K562 (cell line): ENCODE data around the gene CEP19. TPM values are rescaled to one million over a fixed set of nuclear protein-coding genes. Genes with fewer than 3 reads are reported as not detected.

Source experiments
- ATAC-seq: fragments of 200-7000 bp; cut with Tn5 transposase; 3 replicates; pipeline ENCODE4 v1.9.1; 2020; ENCODE audit warnings: moderate library complexity
- BruUV-seq: library from RNA; stranded (reverse); fragments of 400-500 nt; replicated peaks from 2 replicates; lab custom pipeline; 2021; lab: Mats Ljungman, UMichigan
- CTCF ChIA-PET: fragments of 300-600 bp; formaldehyde crosslinking; extraction: SDS; loops from one replicate; lab custom pipeline; 2021; ENCODE audit warnings: low intra/inter-chr PET ratio; lab: Yijun Ruan, JAX
- POLR2A ChIA-PET: fragments of 300-600, 350-650 bp; sonication (Branson Sonifier 250); formaldehyde crosslinking; extraction: SDS; loops from one replicate; lab custom pipeline; 2021; ENCODE audit warnings: antibody characterized with exemption, inconsistent platforms; lab: Yijun Ruan, JAX
- DNase-seq, 4 experiments: peaks; one replicate each; pipeline versions ENCODE4 v3.0.0 to v3.0.0-alpha.2; 2011 to 2018; ENCODE audit warnings: low spot score in 3 of 4, mixed read lengths in 3 of 4; ENCODE audit errors: extremely low read depth in 1 of 4
- FAIRE-seq: peaks from 2 replicates; lab custom pipeline; 2011; peaks lifted over from hg19 to GRCh38; lab: Jason Lieb, UNC
- H2AFZ ChIP-seq: 2 replicates; pipeline ENCODE4 v1.6.0; 2011; ENCODE audit warnings: low read depth, low read length, control low read depth, inconsistent platforms
- H3K27ac ChIP-seq: fragments of 200-600 bp; 3 replicates; pipeline ENCODE4 v1.8.0; 2011; ENCODE audit warnings: low read depth, mild to moderate bottlenecking, control low read depth, inconsistent platforms, low read length, moderate library complexity, mixed read lengths; ENCODE audit errors: extremely low read depth
- H3K27me3 ChIP-seq, 2 experiments: fragments of 300-600 bp in 1 of 2; 2 replicates in 1 of 2; 3 replicates in 1 of 2; pipeline versions ENCODE4 v1.6.0 to v1.8.0; 2011; ENCODE audit warnings: inconsistent platforms in 2 of 2, low read length in 2 of 2, mild to moderate bottlenecking in 1 of 2, mixed read lengths in 1 of 2, moderate library complexity in 1 of 2; ENCODE audit not compliant: control insufficient read depth in 2 of 2, insufficient read depth in 2 of 2
- H3K36me3 ChIP-seq: fragments of 300-600 bp; 3 replicates; pipeline ENCODE4 v1.8.0; 2011; ENCODE audit warnings: mild to moderate bottlenecking, low read length, inconsistent platforms; ENCODE audit not compliant: control insufficient read depth, insufficient read depth
- H3K4me1 ChIP-seq, 2 experiments: fragments of 200-600 bp in 1 of 2; replicated peaks in 1 of 2; 2 replicates in 1 of 2; 3 replicates in 1 of 2; pipeline versions ENCODE4 v1.5.1 to v1.8.0; 2011; ENCODE audit warnings: inconsistent platforms in 2 of 2, low read length in 2 of 2, mild to moderate bottlenecking in 1 of 2, mixed read lengths in 1 of 2, moderate library complexity in 1 of 2; ENCODE audit not compliant: control insufficient read depth in 2 of 2, insufficient read depth in 2 of 2
- H3K4me2 ChIP-seq: 2 replicates; pipeline ENCODE4 v1.6.1; 2011; ENCODE audit warnings: low read length, control low read depth, inconsistent platforms, mixed read lengths; ENCODE audit not compliant: insufficient read depth
- H3K4me3 ChIP-seq: fragments of 200-600 bp; sonication (generic), shearing (Covaris generic); 2 replicates; pipeline ENCODE4 v1.5.1; 2016; ENCODE audit warnings: control low read depth, inconsistent platforms
- H3K79me2 ChIP-seq: fragments of 200-600 bp; 3 replicates; pipeline ENCODE4 v1.8.0; 2011; ENCODE audit warnings: low read length, inconsistent platforms; ENCODE audit not compliant: control insufficient read depth, insufficient read depth
- H3K9ac ChIP-seq, 2 experiments: 2 replicates each; pipeline versions ENCODE4 v1.6.0 to v1.6.1; 2011; ENCODE audit warnings: low read depth in 2 of 2, low read length in 2 of 2, control low read depth in 1 of 2, inconsistent platforms in 1 of 2, mild to moderate bottlenecking in 1 of 2, mixed read lengths in 1 of 2; ENCODE audit not compliant: insufficient read depth in 1 of 2
- H3K9me1 ChIP-seq: one replicate; pipeline ENCODE4 v1.6.0; 2011; ENCODE audit warnings: inconsistent platforms, mild to moderate bottlenecking, low read length, moderate library complexity; ENCODE audit not compliant: control insufficient read depth, insufficient read depth
- H3K9me3 ChIP-seq: replicated peaks from 2 replicates; pipeline ENCODE4 v1.5.1; 2011; ENCODE audit warnings: low read depth, low read length, inconsistent platforms; ENCODE audit not compliant: control insufficient read depth, insufficient read depth
- H4K20me1 ChIP-seq: replicated peaks from 2 replicates; pipeline ENCODE4 v1.6.1; 2011; ENCODE audit warnings: low read length, inconsistent platforms, mixed read lengths; ENCODE audit not compliant: control insufficient read depth, insufficient read depth
- E2F6 ChIP-seq, 2 experiments: IDR thresholded peaks; 2 replicates each; pipeline ENCODE4 v1.6.1; 2011; ENCODE audit warnings: borderline replicate concordance in 1 of 2, control low read depth in 1 of 2, low read depth in 1 of 2, low read length in 1 of 2, mild to moderate bottlenecking in 1 of 2, mixed read lengths in 1 of 2, moderate library complexity in 1 of 2; ENCODE audit not compliant: insufficient read depth in 1 of 2, insufficient read length in 1 of 2, poor library complexity in 1 of 2, severe bottlenecking in 1 of 2; ENCODE audit errors: extremely low read depth in 1 of 2
- FIP1L1 ChIP-seq: fragments of 200-400 bp; formaldehyde crosslinking; IDR thresholded peaks from 2 replicates; pipeline ENCODE4 v1.6.1; 2018; ENCODE audit warnings: mild to moderate bottlenecking, low read depth, low read length; ENCODE audit not compliant: poor library complexity, severe bottlenecking
- JUNB ChIP-seq: fragments of 450-650 bp; formaldehyde crosslinking; conservative IDR thresholded peaks from 2 replicates; pipeline ENCODE4 v1.4.0; 2020; ENCODE audit warnings: mild to moderate bottlenecking
- NFIX ChIP-seq: fragments of 250-450 bp; sonication (Bioruptor Pico); IDR thresholded peaks from 2 replicates; pipeline ENCODE4 v1.4.0; 2020; ENCODE audit warnings: low read depth, mild to moderate bottlenecking, moderate library complexity
- ZBTB33 ChIP-seq: sonication (generic); formaldehyde crosslinking; IDR thresholded peaks from 2 replicates; pipeline ENCODE4 v1.8.1; 2023; ENCODE audit warnings: mild to moderate bottlenecking, missing genetic modification reagents
- WGBS: fragments of 100-300 bp; shearing (Covaris generic); methylation state at CpG from one replicate; pipeline ENCODE4 v1.1.6; 2016; ENCODE audit warnings: low coverage, mixed read lengths; ENCODE audit not compliant: insufficient coverage; ENCODE audit errors: missing lambda C conversion rate; 5-methylcytosine and 5-hydroxymethylcytosine counted together
- in situ Hi-C: fragments of 300-500 bp; cut with MboI; formaldehyde crosslinking; loops from 4 replicates; pipeline ENCODE4 v1.15.0; 2018; ENCODE audit warnings: inconsistent platforms, mixed read lengths
- intact Hi-C: fragments of 100-400 bp; cut with micrococcal nuclease; formaldehyde crosslinking; loops from 2 replicates; pipeline ENCODE4 v1.14.2; 2022
- polyA plus RNA-seq, 8 experiments: library from polyadenylated mRNA; depleted of rRNA in 4 of 8; stranded (reverse) in 5 of 8; unstranded in 3 of 8; fragments of >200 nt; fragmentation: Nextera tagmentation in 2 of 8; fragmentation: Illumina TruSeq in 1 of 8; extraction: Ambion mirVana in 2 of 8; extraction: Trizol in 1 of 8; gene quantifications; 2 replicates each; pipeline versions ENCODE4 v1.2.1 to v1.2.3, GENCODE V29; 2011 to 2014; ENCODE audit warnings: inconsistent platforms in 1 of 8, missing spikeins in 1 of 8
- small RNA-seq: library from RNA; depleted of rRNA; stranded (forward); fragments of <200 nt; gene quantifications from one replicate; pipeline ENCODE3, GENCODE V24; 2014
- total RNA-seq, 7 experiments: library from RNA; depleted of rRNA in 6 of 7; stranded (reverse); fragments of >200 nt in 6 of 7; fragmentation: Illumina TruSeq in 2 of 7; extraction: Trizol in 2 of 7; gene quantifications; 2 replicates each; pipeline versions ENCODE4 v1.2.1 to v1.2.3, GENCODE V29; 2011 to 2021; ENCODE audit warnings: low replicate concordance in 1 of 7

CEP19 gene
- total and polyA plus RNA-seq, 9 of the 15 experiments (the other 6 are each of a cell fraction or from before 2014, with no cell fraction given) = 2.5 to 4.5 (median 3.7) TPM

GRCh38 chr3:196659901-196660351 lies 52.1 kb downstream of the CEP19 start:
- Histone ChIP-seq H4K20me1 (no peaks in the 10 kb centered on the region), H3K36me3 (peaks cover 45% of the 10 kb centered on the region), H3K4me2 (no peak overlapping the region), H3K79me2 (no peaks in the 10 kb centered on the region), H2AFZ (no peak overlapping the region), H3K9ac (no peak overlapping the region; a peak in 1 of 4 replicates), H3K9me3 (no peaks in the 10 kb centered on the region), H3K27ac (no peak overlapping the region), H3K4me3 (no peak overlapping the region), H3K9me1 (no peaks in the 10 kb centered on the region), H3K4me1 (peaks cover 15 to 35% of the 10 kb centered on the region in 2 experiments), H3K27me3 (no peaks in the 10 kb centered on the region)
- FAIRE-seq = no peak
- no TSS peak for BruUV-seq
- no peak for DNase-seq
- WGBS = 95% methylated on average over 32 of the region's 35 CpGs
- no peak for ATAC-seq
- in situ Hi-C loops = no loop called here
- no peak for TF ChIP-seq NFIX (CRISPR knock-in tag)
- TF ChIP-seq JUNB (CRISPR knock-in tag) = no peak
- TF ChIP-seq ZBTB33 = peak; percentile 12; the same call in 1 of the 2 replicates
- no peak for TF ChIP-seq E2F6 (IDR thresholded peaks at IDR 0.05; ENCODE audit: borderline replicate concordance in 1 of 2, extremely low read depth in 1 of 2, insufficient read depth in 1 of 2, insufficient read length in 1 of 2, low read depth in 1 of 2, low read length in 1 of 2, poor library complexity in 1 of 2, severe bottlenecking in 1 of 2)
- TF ChIP-seq FIP1L1 = no peak
- intact Hi-C loops = no loop called here
- CTCF ChIA-PET = no interaction called here
- POLR2A ChIA-PET = interaction anchor here (0.5 kb wide), 1 partner anchor 20 kb away, joined by 3 read pairs; no protein-coding TSS in a partner anchor

Small RNA genes lying within 50 kb of the gene (small RNA-seq; reads per million reads assigned to genes)
- not detected for gene RNU4-89P
- not detected for gene RNU6-646P

Other genes starting within 250 kb of the CEP19 start
Only the 7 nearest of the 9 such genes appear.
- gene SMCO1, start 196.9 kb downstream of the CEP19 start, total RNA-seq (2014; rRNA removed) = 0.05 TPM in 1 of 2 replicates, not detected in the other
- 0.13 TPM in 1 of 2 replicates, not detected in the other for gene SMCO1, start 196.9 kb downstream of the CEP19 start, total RNA-seq (2014; rRNA removed; fragmentation: Illumina TruSeq; extraction: Trizol)
- not detected in 2 replicates for gene SMCO1, start 196.9 kb downstream of the CEP19 start, total RNA-seq (2015; rRNA removed; fragmentation: Illumina TruSeq; extraction: Trizol)
- 0.20 TPM in 1 of 2 replicates, not detected in the other for gene SMCO1, start 196.9 kb downstream of the CEP19 start, total RNA-seq (2021)
- gene SMCO1, start 196.9 kb downstream of the CEP19 start, polyA plus RNA-seq (2011; rRNA removed) = 0.05 TPM in 1 of 2 replicates, not detected in the other
- gene SMCO1, start 196.9 kb downstream of the CEP19 start, polyA plus RNA-seq (2014; fragmentation: Illumina TruSeq; extraction: Trizol) = 0.08 and 0.10 TPM in 2 replicates
- gene SMCO1, start 196.9 kb downstream of the CEP19 start, polyA plus RNA-seq (2014; fragmentation: Nextera tagmentation; extraction: Ambion mirVana) = under 1 TPM; 0.14 to 0.35 TPM
- 0.05 TPM in 1 of 2 replicates, not detected in the other for gene SMCO1, start 196.9 kb downstream of the CEP19 start, polyA plus RNA-seq (2014; rRNA removed)
- 10.9 and 13.0 TPM in 2 replicates for gene WDR53, start 143.7 kb downstream of the CEP19 start, total RNA-seq (2014; rRNA removed)
- 20.9 and 23.9 TPM in 2 replicates for gene WDR53, start 143.7 kb downstream of the CEP19 start, total RNA-seq (2014; rRNA removed; fragmentation: Illumina TruSeq; extraction: Trizol)
- gene WDR53, start 143.7 kb downstream of the CEP19 start, total RNA-seq (2015; rRNA removed; fragmentation: Illumina TruSeq; extraction: Trizol) = 19.3 and 19.6 TPM in 2 replicates
- gene WDR53, start 143.7 kb downstream of the CEP19 start, total RNA-seq (2021) = 14.6 and 15.9 TPM in 2 replicates
- gene WDR53, start 143.7 kb downstream of the CEP19 start, polyA plus RNA-seq (2011; rRNA removed) = 11.6 and 16.7 TPM in 2 replicates
- gene WDR53, start 143.7 kb downstream of the CEP19 start, polyA plus RNA-seq (2014; fragmentation: Illumina TruSeq; extraction: Trizol) = 21.9 and 22.2 TPM in 2 replicates
- 10 to 100 TPM; 21.6 to 34.5 TPM for gene WDR53, start 143.7 kb downstream of the CEP19 start, polyA plus RNA-seq (2014; fragmentation: Nextera tagmentation; extraction: Ambion mirVana)
- 21.4 and 23.8 TPM in 2 replicates for gene WDR53, start 143.7 kb downstream of the CEP19 start, polyA plus RNA-seq (2014; rRNA removed)
- 25.4 and 28.9 TPM in 2 replicates for gene FBXO45, start 143.6 kb downstream of the CEP19 start, total RNA-seq (2014; rRNA removed)
- gene FBXO45, start 143.6 kb downstream of the CEP19 start, total RNA-seq (2014; rRNA removed; fragmentation: Illumina TruSeq; extraction: Trizol) = 52.8 and 56.1 TPM in 2 replicates
- gene FBXO45, start 143.6 kb downstream of the CEP19 start, total RNA-seq (2015; rRNA removed; fragmentation: Illumina TruSeq; extraction: Trizol) = 41.0 and 44.3 TPM in 2 replicates
- gene FBXO45, start 143.6 kb downstream of the CEP19 start, total RNA-seq (2021) = 33.3 and 37.0 TPM in 2 replicates
- 25.7 and 38.6 TPM in 2 replicates for gene FBXO45, start 143.6 kb downstream of the CEP19 start, polyA plus RNA-seq (2011; rRNA removed)
- 31.9 and 39.7 TPM in 2 replicates for gene FBXO45, start 143.6 kb downstream of the CEP19 start, polyA plus RNA-seq (2014; fragmentation: Illumina TruSeq; extraction: Trizol)
- gene FBXO45, start 143.6 kb downstream of the CEP19 start, polyA plus RNA-seq (2014; fragmentation: Nextera tagmentation; extraction: Ambion mirVana) = 10 to 100 TPM; 15.2 to 17.2 TPM
- 26.5 and 28.3 TPM in 2 replicates for gene FBXO45, start 143.6 kb downstream of the CEP19 start, polyA plus RNA-seq (2014; rRNA removed)
- 4.6 and 6.9 TPM in 2 replicates for gene NRROS, start 72.6 kb downstream of the CEP19 start, total RNA-seq (2014; rRNA removed)
- gene NRROS, start 72.6 kb downstream of the CEP19 start, total RNA-seq (2014; rRNA removed; fragmentation: Illumina TruSeq; extraction: Trizol) = 1.2 and 2.1 TPM in 2 replicates
- 3.7 and 3.8 TPM in 2 replicates for gene NRROS, start 72.6 kb downstream of the CEP19 start, total RNA-seq (2015; rRNA removed; fragmentation: Illumina TruSeq; extraction: Trizol)
- 13.0 and 13.8 TPM in 2 replicates for gene NRROS, start 72.6 kb downstream of the CEP19 start, total RNA-seq (2021)
- gene NRROS, start 72.6 kb downstream of the CEP19 start, polyA plus RNA-seq (2011; rRNA removed) = 2.2 and 7.1 TPM in 2 replicates
- gene NRROS, start 72.6 kb downstream of the CEP19 start, polyA plus RNA-seq (2014; fragmentation: Illumina TruSeq; extraction: Trizol) = 5.4 and 8.9 TPM in 2 replicates
- under 1 TPM; 0.34 to 0.35 TPM for gene NRROS, start 72.6 kb downstream of the CEP19 start, polyA plus RNA-seq (2014; fragmentation: Nextera tagmentation; extraction: Ambion mirVana)
- gene NRROS, start 72.6 kb downstream of the CEP19 start, polyA plus RNA-seq (2014; rRNA removed) = 4.6 and 6.4 TPM in 2 replicates
- 23.8 and 25.8 TPM in 2 replicates for gene PIGX, start 127 bp upstream of the CEP19 start, total RNA-seq (2014; rRNA removed)
- gene PIGX, start 127 bp upstream of the CEP19 start, total RNA-seq (2014; rRNA removed; fragmentation: Illumina TruSeq; extraction: Trizol) = 27.0 and 34.2 TPM in 2 replicates
- 23.8 and 25.2 TPM in 2 replicates for gene PIGX, start 127 bp upstream of the CEP19 start, total RNA-seq (2015; rRNA removed; fragmentation: Illumina TruSeq; extraction: Trizol)
- 22.5 and 26.9 TPM in 2 replicates for gene PIGX, start 127 bp upstream of the CEP19 start, total RNA-seq (2021)
- 25.4 and 36.3 TPM in 2 replicates for gene PIGX, start 127 bp upstream of the CEP19 start, polyA plus RNA-seq (2011; rRNA removed)
- gene PIGX, start 127 bp upstream of the CEP19 start, polyA plus RNA-seq (2014; fragmentation: Illumina TruSeq; extraction: Trizol) = 25.9 and 28.4 TPM in 2 replicates
- 1 to 10 TPM; 3.7 to 5.1 TPM for gene PIGX, start 127 bp upstream of the CEP19 start, polyA plus RNA-seq (2014; fragmentation: Nextera tagmentation; extraction: Ambion mirVana)
- 25.9 and 30.8 TPM in 2 replicates for gene PIGX, start 127 bp upstream of the CEP19 start, polyA plus RNA-seq (2014; rRNA removed)
- 19.8 and 24.6 TPM in 2 replicates for gene PAK2, start 27.6 kb upstream of the CEP19 start, total RNA-seq (2014; rRNA removed)
- gene PAK2, start 27.6 kb upstream of the CEP19 start, total RNA-seq (2014; rRNA removed; fragmentation: Illumina TruSeq; extraction: Trizol) = 35.9 and 39.9 TPM in 2 replicates
- 35.7 and 35.8 TPM in 2 replicates for gene PAK2, start 27.6 kb upstream of the CEP19 start, total RNA-seq (2015; rRNA removed; fragmentation: Illumina TruSeq; extraction: Trizol)
- gene PAK2, start 27.6 kb upstream of the CEP19 start, total RNA-seq (2021) = 72.4 and 72.7 TPM in 2 replicates
- 56.4 and 61.8 TPM in 2 replicates for gene PAK2, start 27.6 kb upstream of the CEP19 start, polyA plus RNA-seq (2011; rRNA removed)
- gene PAK2, start 27.6 kb upstream of the CEP19 start, polyA plus RNA-seq (2014; fragmentation: Illumina TruSeq; extraction: Trizol) = 58.7 and 68.4 TPM in 2 replicates
- gene PAK2, start 27.6 kb upstream of the CEP19 start, polyA plus RNA-seq (2014; fragmentation: Nextera tagmentation; extraction: Ambion mirVana) = 10 to 100 TPM; 13.2 to 18.6 TPM
- gene PAK2, start 27.6 kb upstream of the CEP19 start, polyA plus RNA-seq (2014; rRNA removed) = 26.6 and 26.7 TPM in 2 replicates
- gene SENP5, start 155.7 kb upstream of the CEP19 start, total RNA-seq (2014; rRNA removed) = 35.8 and 38.4 TPM in 2 replicates
- 59.7 and 66.2 TPM in 2 replicates for gene SENP5, start 155.7 kb upstream of the CEP19 start, total RNA-seq (2014; rRNA removed; fragmentation: Illumina TruSeq; extraction: Trizol)
- gene SENP5, start 155.7 kb upstream of the CEP19 start, total RNA-seq (2015; rRNA removed; fragmentation: Illumina TruSeq; extraction: Trizol) = 51.1 and 54.4 TPM in 2 replicates
- gene SENP5, start 155.7 kb upstream of the CEP19 start, total RNA-seq (2021) = 41.4 and 41.7 TPM in 2 replicates
- gene SENP5, start 155.7 kb upstream of the CEP19 start, polyA plus RNA-seq (2011; rRNA removed) = 45.1 and 48.8 TPM in 2 replicates
- gene SENP5, start 155.7 kb upstream of the CEP19 start, polyA plus RNA-seq (2014; fragmentation: Illumina TruSeq; extraction: Trizol) = 23.8 and 26.0 TPM in 2 replicates
- gene SENP5, start 155.7 kb upstream of the CEP19 start, polyA plus RNA-seq (2014; fragmentation: Nextera tagmentation; extraction: Ambion mirVana) = 10 to 100 TPM; 18.3 to 24.8 TPM
- 28.1 and 30.7 TPM in 2 replicates for gene SENP5, start 155.7 kb upstream of the CEP19 start, polyA plus RNA-seq (2014; rRNA removed)